Tibial nerve (tissue), 4 donors: Measurements from ENCODE around the gene LYPD5. TPM values are rescaled to one million over a fixed set of nuclear protein-coding genes. Genes with fewer than 3 reads are reported as not detected.

Source experiments
- DNase-seq, 2 donors: peaks; one replicate each; pipeline ENCODE4 v3.0.0-alpha.2; 2019; ENCODE audit warnings: low spot score in 2 of 2
- H3K27ac ChIP-seq, 4 donors: fragments of 200-600 bp; sonication (generic) in 3 of 4; one replicate each; pipeline ENCODE4 v1.5.1; 2017 to 2019; ENCODE audit warnings: mild to moderate bottlenecking in 1 of 4
- H3K27me3 ChIP-seq, 2 donors: fragments of 200-600 bp; sonication (generic) in 1 of 2; one replicate each; pipeline versions ENCODE4 v1.5.1 to v1.6.0; 2017 to 2019
- H3K36me3 ChIP-seq, 3 donors: fragments of 200-600 bp; sonication (generic); one replicate each; pipeline ENCODE4 v1.5.1; 2018 to 2019
- H3K4me1 ChIP-seq, 4 donors: fragments of 200-600 bp; sonication (generic) in 3 of 4; one replicate each; pipeline ENCODE4 v1.5.1; 2017 to 2019
- H3K4me3 ChIP-seq, 4 donors: fragments of 200-600 bp; sonication (generic) in 3 of 4; one replicate each; pipeline ENCODE4 v1.5.1; 2017 to 2019; ENCODE audit warnings: mild to moderate bottlenecking in 1 of 4, moderate library complexity in 1 of 4
- H3K9me3 ChIP-seq, 4 donors: fragments of 200-600 bp; sonication (generic) in 3 of 4; one replicate each; pipeline ENCODE4 v1.5.1; 2017 to 2019
- CTCF ChIP-seq, 5 experiments: fragments of 200-600 bp in 3 of 5; fragments of 450-650 bp in 2 of 5; sonication (generic) in 3 of 5; IDR thresholded peaks; one replicate each; pipeline ENCODE4 v1.5.1; 2016 to 2019; ENCODE audit warnings: antibody characterized with exemption in 5 of 5, mild to moderate bottlenecking in 3 of 5, moderate library complexity in 2 of 5
- EP300 ChIP-seq, 2 donors: sonication (generic); formaldehyde crosslinking; IDR thresholded peaks; one replicate each; pipeline ENCODE4 v1.6.1; 2017; ENCODE audit warnings: antibody characterized with exemption in 2 of 2, mild to moderate bottlenecking in 1 of 2
- POLR2A ChIP-seq, 2 donors: fragments of 450-650 bp; IDR thresholded peaks; one replicate each; pipeline ENCODE4 v1.6.1; 2017; ENCODE audit warnings: antibody characterized with exemption in 2 of 2, mild to moderate bottlenecking in 2 of 2, moderate library complexity in 2 of 2
- WGBS, 2 donors: methylation state at CpG; one replicate each; pipeline ENCODE4 v1.1.5; 2018; 5-methylcytosine and 5-hydroxymethylcytosine counted together
- total RNA-seq, 4 donors: library from RNA; depleted of rRNA; stranded (reverse); fragments of >200 nt; gene quantifications; one replicate each; pipeline ENCODE4 v1.1.0, GENCODE V29; 2016

LYPD5 gene
- total RNA-seq = 1 to 10 TPM in 1 of 4 donors, under 1 TPM in 3; 0.39 to 2.1 (median 0.53) TPM

- no peak for DNase-seq
- WGBS, 2 donors = 49 to 58% methylated on average over 12 of the region's 12 CpGs
- no peak within 1 kb of the TSS for H3K27ac ChIP-seq
- H3K4me3 ChIP-seq = no peak within 1 kb of the TSS
- no peaks in the 10 kb centered on the region for H3K9me3 ChIP-seq
- no peak for TF ChIP-seq EP300 (IDR thresholded peaks at IDR 0.05)
- no peak for TF ChIP-seq CTCF (IDR thresholded peaks at IDR 0.05)
- no peak for TF ChIP-seq POLR2A (IDR thresholded peaks at IDR 0.05)
- H3K36me3 ChIP-seq = no peaks in the 10 kb centered on the region
- peaks cover 0 to 27% of the 10 kb centered on the region in 2 donors for H3K27me3 ChIP-seq
- H3K4me1 ChIP-seq = peaks cover 0 to 12% (median 3%) of the 10 kb centered on the region in 4 donors
These were observed at the start of gene LYPD5 for GRCh38 chr19:43802216-43802951. LYPD5 (minus strand) TSS chr19:43802447; CDS start chr19:43802380, 67 bp downstream.

- Histone ChIP-seq H3K9me3 (peaks cover 5 to 100% (median 64%) of the 10 kb centered on the region in 4 donors), H3K4me3 (no peak overlapping the region), H3K36me3 (peaks cover 2 to 99% (median 9%) of the 10 kb centered on the region in 3 donors), H3K27me3 (no peaks in the 10 kb centered on the region), H3K27ac (no peak overlapping the region), H3K4me1 (no peaks in the 10 kb centered on the region)
- TF ChIP-seq EP300 (IDR thresholded peaks at IDR 0.05) (no peak), POLR2A (IDR thresholded peaks at IDR 0.05) (no peak), CTCF (IDR thresholded peaks at IDR 0.05) (no peak)
- DNase-seq = no peak
These were observed 46.6 kb upstream of the LYPD5 start for GRCh38 chr19:43848821-43849220.

GRCh38 chr19:43847884-43848283 lies 45.6 kb upstream of the LYPD5 start:
- Histone ChIP-seq H3K4me3 (no peak overlapping the region), H3K27me3 (no peaks in the 10 kb centered on the region), H3K9me3 (peaks cover 5 to 100% (median 63%) of the 10 kb centered on the region in 4 donors), H3K36me3 (peaks cover 2 to 99% (median 9%) of the 10 kb centered on the region in 3 donors), H3K4me1 (no peaks in the 10 kb centered on the region), H3K27ac (no peak overlapping the region)
- TF ChIP-seq EP300 (IDR thresholded peaks at IDR 0.05) (no peak), POLR2A (IDR thresholded peaks at IDR 0.05) (no peak), CTCF (IDR thresholded peaks at IDR 0.05) (no peak)
- WGBS, 2 donors = 93% methylated on average over 4 of the region's 4 CpGs
- no peak for DNase-seq

- WGBS, 2 donors = 97 to 100% methylated on average over 1 of the region's 1 CpG
- no peaks in the 10 kb centered on the region for H3K27me3 ChIP-seq
- H3K36me3 ChIP-seq = peaks cover 2 to 99% (median 13%) of the 10 kb centered on the region in 3 donors
- no peak for DNase-seq
- peaks cover 6 to 100% (median 61%) of the 10 kb centered on the region in 4 donors for H3K9me3 ChIP-seq
- TF ChIP-seq EP300 (IDR thresholded peaks at IDR 0.05) (no peak), CTCF (IDR thresholded peaks at IDR 0.05) (no peak), POLR2A (IDR thresholded peaks at IDR 0.05) (no peak)
- no peaks in the 10 kb centered on the region for H3K4me1 ChIP-seq
- no peak overlapping the region for H3K4me3 ChIP-seq
- no peak overlapping the region for H3K27ac ChIP-seq
These were observed 45.0 kb upstream of the LYPD5 start for GRCh38 chr19:43847246-43847645.

GRCh38 chr19:43842007-43842406 lies 39.8 kb upstream of the LYPD5 start:
- H3K4me3 ChIP-seq = no peak overlapping the region
- TF ChIP-seq CTCF (IDR thresholded peaks at IDR 0.05) = no peak
- TF ChIP-seq EP300 (IDR thresholded peaks at IDR 0.05) = no peak
- no peak for TF ChIP-seq POLR2A (IDR thresholded peaks at IDR 0.05)
- no peak for DNase-seq
- H3K36me3 ChIP-seq = peaks cover 7 to 100% (median 37%) of the 10 kb centered on the region in 3 donors
- 68 to 97% methylated on average over 2 of the region's 2 CpGs for WGBS, 2 donors
- no peak overlapping the region for H3K27ac ChIP-seq
- peaks cover 3 to 100% (median 50%) of the 10 kb centered on the region in 4 donors for H3K9me3 ChIP-seq
- H3K4me1 ChIP-seq = no peaks in the 10 kb centered on the region
- H3K27me3 ChIP-seq = no peaks in the 10 kb centered on the region
